Measurements from ENCODE around the gene DTX3.

DTX3 gene

GRCh38 chr12:57610554-57611107, 6.0 kb downstream of the DTX3 start:
- Histone ChIP-seq H3K4me1 (ENCODE audit: control insufficient read depth, insufficient read depth, low read length) (peaks cover 7% of the 10 kb centered on the region), H3K36me3 (ENCODE audit: control insufficient read depth, insufficient read depth, low read length) (peaks cover 2% of the 10 kb centered on the region), H3K9me3 (ENCODE audit: control insufficient read depth, insufficient read depth, low read length) (no peaks in the 10 kb centered on the region), H3K9ac (ENCODE audit: low read depth, low read length) (no peak overlapping the region), H3K27me3 (ENCODE audit: control insufficient read depth, insufficient read depth, low read length) (peaks cover 47% of the 10 kb centered on the region), H3K4me3 (ENCODE audit: low read depth, low read length) (peak overlapping the region; percentile 50)

GRCh38 chr12:57611108-57611826, 6.6 kb downstream of the DTX3 start, which contains the start of gene ARHGEF25:
ARHGEF25 (plus strand) TSS chr12:57611435; CDS start chr12:57611895, 460 bp downstream.
- Histone ChIP-seq H3K4me3 (ENCODE audit: low read depth, low read length) (peak within 1 kb of the TSS; percentile 53), H3K4me1 (ENCODE audit: control insufficient read depth, insufficient read depth, low read length) (peaks cover 7% of the 10 kb centered on the region), H3K36me3 (ENCODE audit: control insufficient read depth, insufficient read depth, low read length) (peaks cover 2% of the 10 kb centered on the region), H3K9me3 (ENCODE audit: control insufficient read depth, insufficient read depth, low read length) (no peaks in the 10 kb centered on the region), H3K9ac (ENCODE audit: low read depth, low read length) (no peak within 1 kb of the TSS), H3K27me3 (ENCODE audit: control insufficient read depth, insufficient read depth, low read length) (peaks cover 53% of the 10 kb centered on the region)

- Histone ChIP-seq H3K4me1 (ENCODE audit: control insufficient read depth, insufficient read depth, low read length) (peaks cover 7% of the 10 kb centered on the region), H3K9ac (ENCODE audit: low read depth, low read length) (no peak overlapping the region), H3K36me3 (ENCODE audit: control insufficient read depth, insufficient read depth, low read length) (peaks cover 2% of the 10 kb centered on the region), H3K4me3 (ENCODE audit: low read depth, low read length) (peak overlapping the region; percentile 53), H3K9me3 (ENCODE audit: control insufficient read depth, insufficient read depth, low read length) (no peaks in the 10 kb centered on the region), H3K27me3 (ENCODE audit: control insufficient read depth, insufficient read depth, low read length) (peaks cover 60% of the 10 kb centered on the region)
Observed at GRCh38 chr12:57611827-57612710, 7.4 kb downstream of the DTX3 start.

- Histone ChIP-seq H3K27me3 (ENCODE audit: control insufficient read depth, insufficient read depth, low read length) (peaks cover 66% of the 10 kb centered on the region), H3K4me3 (ENCODE audit: low read depth, low read length) (no peak overlapping the region), H3K9ac (ENCODE audit: low read depth, low read length) (no peak overlapping the region), H3K9me3 (ENCODE audit: control insufficient read depth, insufficient read depth, low read length) (no peaks in the 10 kb centered on the region), H3K36me3 (ENCODE audit: control insufficient read depth, insufficient read depth, low read length) (peaks cover 2% of the 10 kb centered on the region), H3K4me1 (ENCODE audit: control insufficient read depth, insufficient read depth, low read length) (peaks cover 7% of the 10 kb centered on the region)
Observed at GRCh38 chr12:57612711-57613426, 8.2 kb downstream of the DTX3 start.

GRCh38 chr12:57613427-57614109, 8.9 kb downstream of the DTX3 start:
- Histone ChIP-seq H3K4me1 (ENCODE audit: control insufficient read depth, insufficient read depth, low read length) (peaks cover 4% of the 10 kb centered on the region), H3K4me3 (ENCODE audit: low read depth, low read length) (peak overlapping the region; percentile 4), H3K9ac (ENCODE audit: low read depth, low read length) (no peak overlapping the region), H3K27me3 (ENCODE audit: control insufficient read depth, insufficient read depth, low read length) (peaks cover 71% of the 10 kb centered on the region), H3K36me3 (ENCODE audit: control insufficient read depth, insufficient read depth, low read length) (peaks cover 2% of the 10 kb centered on the region), H3K9me3 (ENCODE audit: control insufficient read depth, insufficient read depth, low read length) (no peaks in the 10 kb centered on the region)

- Histone ChIP-seq H3K9me3 (ENCODE audit: control insufficient read depth, insufficient read depth, low read length) (no peaks in the 10 kb centered on the region), H3K4me1 (ENCODE audit: control insufficient read depth, insufficient read depth, low read length) (peaks cover 2% of the 10 kb centered on the region), H3K4me3 (ENCODE audit: low read depth, low read length) (peak overlapping the region; percentile 4), H3K9ac (ENCODE audit: low read depth, low read length) (no peak overlapping the region), H3K36me3 (ENCODE audit: control insufficient read depth, insufficient read depth, low read length) (peaks cover 2% of the 10 kb centered on the region), H3K27me3 (ENCODE audit: control insufficient read depth, insufficient read depth, low read length) (peaks cover 79% of the 10 kb centered on the region)
Observed at GRCh38 chr12:57614178-57614947, 9.7 kb downstream of the DTX3 start.

- Histone ChIP-seq H3K4me3 (ENCODE audit: low read depth, low read length) (no peak overlapping the region), H3K27me3 (ENCODE audit: control insufficient read depth, insufficient read depth, low read length) (peaks cover 85% of the 10 kb centered on the region), H3K4me1 (ENCODE audit: control insufficient read depth, insufficient read depth, low read length) (peaks cover 5% of the 10 kb centered on the region), H3K9me3 (ENCODE audit: control insufficient read depth, insufficient read depth, low read length) (no peaks in the 10 kb centered on the region), H3K36me3 (ENCODE audit: control insufficient read depth, insufficient read depth, low read length) (peaks cover 2% of the 10 kb centered on the region), H3K9ac (ENCODE audit: low read depth, low read length) (no peak overlapping the region)
Observed at GRCh38 chr12:57614948-57615500, 10.4 kb downstream of the DTX3 start.

GRCh38 chr12:57615637-57616036, 11.0 kb downstream of the DTX3 start:
- Histone ChIP-seq H3K4me3 (ENCODE audit: low read depth, low read length) (no peak overlapping the region), H3K4me1 (ENCODE audit: control insufficient read depth, insufficient read depth, low read length) (peaks cover 5% of the 10 kb centered on the region), H3K9ac (ENCODE audit: low read depth, low read length) (no peak overlapping the region), H3K27me3 (ENCODE audit: control insufficient read depth, insufficient read depth, low read length) (peaks cover 87% of the 10 kb centered on the region), H3K36me3 (ENCODE audit: control insufficient read depth, insufficient read depth, low read length) (peaks cover 2% of the 10 kb centered on the region), H3K9me3 (ENCODE audit: control insufficient read depth, insufficient read depth, low read length) (no peaks in the 10 kb centered on the region)

GRCh38 chr12:57616383-57617101, 11.9 kb downstream of the DTX3 start:
- Histone ChIP-seq H3K9ac (ENCODE audit: low read depth, low read length) (no peak overlapping the region), H3K4me3 (ENCODE audit: low read depth, low read length) (no peak overlapping the region), H3K27me3 (ENCODE audit: control insufficient read depth, insufficient read depth, low read length) (peaks cover 96% of the 10 kb centered on the region), H3K9me3 (ENCODE audit: control insufficient read depth, insufficient read depth, low read length) (no peaks in the 10 kb centered on the region), H3K4me1 (ENCODE audit: control insufficient read depth, insufficient read depth, low read length) (peaks cover 5% of the 10 kb centered on the region), H3K36me3 (ENCODE audit: control insufficient read depth, insufficient read depth, low read length) (peaks cover 2% of the 10 kb centered on the region)

- H3K4me3 ChIP-seq (ENCODE audit: low read depth, low read length) = no peak overlapping the region
- peaks cover 5% of the 10 kb centered on the region for H3K4me1 ChIP-seq (ENCODE audit: control insufficient read depth, insufficient read depth, low read length)
- no peak overlapping the region for H3K9ac ChIP-seq (ENCODE audit: low read depth, low read length)
- no peaks in the 10 kb centered on the region for H3K9me3 ChIP-seq (ENCODE audit: control insufficient read depth, insufficient read depth, low read length)
- peaks cover 99% of the 10 kb centered on the region for H3K27me3 ChIP-seq (ENCODE audit: control insufficient read depth, insufficient read depth, low read length)
- peaks cover 2% of the 10 kb centered on the region for H3K36me3 ChIP-seq (ENCODE audit: control insufficient read depth, insufficient read depth, low read length)
Observed at GRCh38 chr12:57617942-57618341, 13.3 kb downstream of the DTX3 start.

All from iPS-15b (cell line).